HEK293T (cell line): ENCODE results near the gene LENG8.

Experiments
- ARNT ChIP-seq: fragments of 450-650 bp; IDR thresholded peaks from 2 replicates; pipeline ENCODE4 v1.6.1; 2017; ENCODE audit warnings: mild to moderate bottlenecking
- BHLHE40 ChIP-seq: fragments of 450-650 bp; IDR thresholded peaks from 2 replicates; pipeline ENCODE4 v1.6.1; 2016; ENCODE audit warnings: mild to moderate bottlenecking, moderate library complexity, borderline replicate concordance
- FOXM1 ChIP-seq: fragments of 450-650 bp; IDR thresholded peaks from 2 replicates; pipeline ENCODE4 v1.6.1; 2017; ENCODE audit warnings: mild to moderate bottlenecking, borderline replicate concordance
- HDGF ChIP-seq: fragments of 450-650 bp; IDR thresholded peaks from 2 replicates; pipeline ENCODE4 v1.6.1; 2017; ENCODE audit warnings: antibody characterized with exemption, borderline replicate concordance
- SP1 ChIP-seq: fragments of 450-650 bp; IDR thresholded peaks from 2 replicates; pipeline ENCODE4 v1.6.1; 2017

DNA sequence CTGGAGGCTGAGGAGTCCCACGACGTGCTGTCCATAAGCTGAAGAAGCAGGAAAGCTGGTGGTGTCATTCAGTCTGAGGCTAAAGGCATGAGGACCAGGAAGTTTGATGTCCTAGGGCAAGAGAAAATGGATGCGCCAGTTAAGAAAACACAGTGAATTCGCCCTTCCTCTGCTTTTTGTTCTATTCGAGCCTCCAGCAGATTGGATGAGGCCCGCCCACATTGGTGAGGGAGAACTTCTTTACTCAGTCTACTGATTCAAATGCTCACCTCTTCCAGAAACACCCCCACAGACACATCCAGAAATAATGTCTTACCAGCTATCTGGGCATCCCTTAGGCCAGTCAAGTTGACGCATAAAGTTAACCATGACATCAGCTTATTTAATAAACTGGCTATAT, 41.2 kb upstream of the LENG8 start:
- TF ChIP-seq FOXM1 = no peak
- no peak for TF ChIP-seq SP1
- no peak for TF ChIP-seq BHLHE40
- TF ChIP-seq ARNT = no peak
- no peak for TF ChIP-seq HDGF
